ENCODE data around the gene SNCAIP. TPM values are rescaled to one million over a fixed set of nuclear protein-coding genes. Genes with fewer than 3 reads are reported as not detected.
"Not testable (repeated sequence)": the region's sequence is repeated elsewhere in the genome, so short reads cannot be mapped to it uniquely, and the experiment has no call there.

SNCAIP gene
- polyA plus RNA-seq, 4 donors, result 19.9 to 32.9 (median 31.0) TPM

DNA sequence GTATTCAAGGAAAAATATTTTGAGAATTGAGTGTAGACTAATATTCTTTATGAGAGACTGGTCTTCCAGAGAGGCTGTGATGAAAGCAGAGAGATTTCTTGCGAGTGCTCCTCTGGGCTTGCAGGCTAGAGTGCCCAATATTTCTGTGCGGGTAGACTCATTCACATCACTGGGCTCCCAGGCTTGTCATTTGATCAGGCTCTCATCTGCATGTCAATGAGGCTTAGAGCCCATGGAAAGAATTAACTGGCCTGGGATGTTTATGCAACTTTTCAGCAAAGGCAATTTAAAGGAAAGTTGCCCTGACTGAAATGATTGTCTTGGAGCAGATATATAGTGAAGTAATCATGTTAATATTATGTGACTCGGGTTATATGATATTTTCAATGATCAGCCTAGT, 42.3 kb downstream of the SNCAIP start:
- DNase-seq (ENCODE audit: low read depth in 4 of 4, low spot score in 3 of 4), result no peak

DNA sequence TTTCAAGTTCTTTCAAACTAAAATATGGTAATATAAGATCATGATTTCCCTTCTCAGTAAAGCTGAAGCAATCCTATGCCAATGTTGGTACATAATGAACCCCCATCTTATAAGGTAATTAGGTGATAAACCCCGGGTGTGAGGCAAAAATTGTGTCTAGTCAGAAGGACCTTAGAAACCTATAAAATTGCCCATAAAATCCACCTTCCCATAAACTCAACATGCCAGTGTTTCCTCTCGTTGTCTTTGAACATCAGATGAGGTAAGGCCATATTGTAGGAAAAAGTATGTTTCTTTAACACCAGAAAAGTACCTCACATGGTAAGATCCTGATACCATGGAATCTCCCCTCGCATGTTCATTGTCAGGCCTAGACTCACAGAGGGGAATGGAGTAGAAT, 43.3 kb downstream of the SNCAIP start:
- no peak for DNase-seq (ENCODE audit: low read depth in 4 of 4, low spot score in 3 of 4)

DNA sequence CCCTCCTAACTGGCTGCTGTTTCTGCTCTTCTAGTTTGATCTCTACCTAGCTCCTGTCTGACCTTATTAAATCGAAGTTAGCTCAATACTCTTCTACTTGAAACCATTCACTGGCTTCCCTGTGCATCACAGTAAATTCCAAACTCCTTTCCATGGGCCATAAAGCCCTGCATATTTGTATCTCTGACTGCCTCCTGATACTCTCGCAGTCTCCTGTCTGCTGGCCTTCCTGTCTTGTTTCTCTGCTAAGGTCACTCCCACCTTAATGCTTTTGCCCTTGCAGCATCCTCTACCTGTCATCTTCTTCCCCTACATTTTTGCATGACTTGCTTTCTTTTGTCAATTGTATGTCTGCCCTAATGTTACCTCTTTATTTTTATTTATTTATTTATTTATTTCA, 44.8 kb downstream of the SNCAIP start:
- DNase-seq (ENCODE audit: low read depth in 4 of 4, low spot score in 3 of 4), result no peak

DNA sequence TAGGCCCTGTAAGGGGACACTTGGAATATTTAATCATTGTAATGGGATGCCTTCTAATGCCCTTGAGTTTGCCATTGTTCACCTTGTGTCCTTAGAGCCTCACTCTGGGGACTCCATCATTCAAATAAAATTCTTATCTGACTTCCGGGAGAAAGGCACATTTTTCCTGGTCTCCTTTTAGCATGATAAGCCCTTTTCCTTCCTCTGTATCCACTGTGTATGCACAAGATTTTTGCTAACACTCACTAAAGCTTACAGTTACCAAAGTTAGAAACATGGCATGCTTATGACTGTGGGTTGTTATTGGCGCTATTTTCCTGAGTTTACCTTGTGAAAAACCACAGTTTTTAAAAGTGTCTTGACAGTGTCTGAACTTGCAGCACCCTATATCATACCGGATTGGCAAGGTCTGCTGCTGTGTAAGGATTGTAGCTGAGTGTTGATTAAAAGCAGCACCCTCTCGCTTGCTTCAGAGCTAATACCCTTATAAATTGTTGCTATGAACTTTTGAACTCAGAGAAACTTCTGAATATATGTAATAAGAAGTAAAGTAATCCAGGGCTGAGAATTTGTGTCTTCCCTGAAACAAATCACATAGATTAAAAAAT, 46.4 kb downstream of the SNCAIP start:
- no peak for DNase-seq (ENCODE audit: low read depth in 4 of 4, low spot score in 3 of 4)

DNA sequence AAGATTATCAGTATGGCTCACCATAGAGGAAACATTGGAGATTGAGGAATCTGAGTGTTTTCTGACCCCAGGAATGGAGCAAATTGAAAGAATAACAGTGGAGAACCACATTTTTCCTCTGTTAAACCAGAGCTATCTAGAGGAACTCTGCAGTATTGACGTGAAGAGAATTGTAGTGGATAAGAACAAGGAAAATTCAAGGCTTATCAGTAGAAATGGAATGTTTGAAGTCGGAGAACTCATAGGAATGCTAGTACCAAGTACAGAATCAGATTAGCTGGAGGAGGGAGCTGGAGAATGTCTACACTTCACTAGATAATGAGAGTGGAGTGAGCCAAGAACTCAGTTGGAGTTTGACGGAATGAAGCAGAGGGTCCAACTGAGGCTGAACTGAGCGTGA, 50.3 kb downstream of the SNCAIP start:
- no peak for DNase-seq (ENCODE audit: low read depth in 4 of 4, low spot score in 3 of 4)

DNA sequence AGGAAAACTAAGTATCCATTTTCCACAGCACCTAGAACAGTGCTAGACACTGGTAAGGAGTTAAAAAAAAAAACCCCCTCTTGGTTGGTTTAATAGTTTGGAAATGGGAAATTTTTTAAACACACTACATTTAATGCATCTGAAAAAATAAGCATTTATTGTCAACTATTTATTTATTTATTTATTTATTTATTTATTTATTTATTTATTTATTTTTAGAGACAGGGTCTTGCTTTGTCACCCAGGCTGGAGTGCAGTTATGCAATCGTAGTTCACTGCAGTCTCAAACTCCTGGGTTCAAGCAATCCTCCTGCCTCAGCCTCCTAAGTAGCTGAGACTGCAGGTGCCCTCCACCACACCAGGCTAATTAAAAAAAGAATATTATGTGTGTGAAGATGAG, 51.6 kb downstream of the SNCAIP start:
- no peak for DNase-seq (ENCODE audit: low read depth in 4 of 4, low spot score in 3 of 4)

DNA sequence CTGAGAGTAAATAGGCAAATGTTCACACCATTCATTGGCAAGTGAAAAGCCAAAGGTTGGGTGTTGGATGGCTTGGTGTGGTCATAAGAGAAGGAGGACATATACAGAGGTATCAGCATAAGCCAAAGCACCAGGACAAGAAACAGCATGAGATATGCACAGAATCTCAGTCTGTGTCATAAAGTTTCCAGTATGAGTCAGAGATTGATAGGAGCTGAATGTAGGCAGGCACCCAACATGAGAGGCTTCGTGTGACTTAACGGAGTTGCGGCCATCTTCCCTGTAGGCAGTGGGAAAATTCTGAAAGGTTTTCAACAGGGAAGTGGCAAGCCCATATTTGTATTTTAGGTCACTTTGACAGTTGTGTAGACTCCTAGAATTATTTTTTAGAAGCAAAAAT, 54.5 kb downstream of the SNCAIP start:
- no peak for DNase-seq (ENCODE audit: low read depth in 4 of 4, low spot score in 3 of 4)

DNA sequence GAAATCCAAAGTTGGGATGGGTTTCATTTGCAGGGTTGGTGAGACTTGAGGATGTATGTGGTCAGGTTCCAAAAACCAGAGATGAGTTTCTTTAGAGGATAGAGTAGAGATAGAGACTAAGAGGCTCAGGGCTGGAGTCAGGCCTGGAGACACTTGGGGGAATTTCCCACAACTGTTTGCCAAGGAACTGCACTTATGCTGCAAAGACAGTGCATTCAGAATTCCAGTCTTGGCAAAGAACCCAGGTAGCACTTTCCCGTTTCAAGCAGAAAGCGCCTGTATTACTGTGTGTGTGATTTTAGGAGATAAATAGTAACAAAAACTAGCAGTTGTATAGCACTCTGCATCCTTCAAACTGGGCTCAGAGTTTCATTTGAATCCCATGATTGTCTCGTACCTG, 55.4 kb downstream of the SNCAIP start:
- DNase-seq (ENCODE audit: low read depth in 4 of 4, low spot score in 3 of 4), result no peak

DNA sequence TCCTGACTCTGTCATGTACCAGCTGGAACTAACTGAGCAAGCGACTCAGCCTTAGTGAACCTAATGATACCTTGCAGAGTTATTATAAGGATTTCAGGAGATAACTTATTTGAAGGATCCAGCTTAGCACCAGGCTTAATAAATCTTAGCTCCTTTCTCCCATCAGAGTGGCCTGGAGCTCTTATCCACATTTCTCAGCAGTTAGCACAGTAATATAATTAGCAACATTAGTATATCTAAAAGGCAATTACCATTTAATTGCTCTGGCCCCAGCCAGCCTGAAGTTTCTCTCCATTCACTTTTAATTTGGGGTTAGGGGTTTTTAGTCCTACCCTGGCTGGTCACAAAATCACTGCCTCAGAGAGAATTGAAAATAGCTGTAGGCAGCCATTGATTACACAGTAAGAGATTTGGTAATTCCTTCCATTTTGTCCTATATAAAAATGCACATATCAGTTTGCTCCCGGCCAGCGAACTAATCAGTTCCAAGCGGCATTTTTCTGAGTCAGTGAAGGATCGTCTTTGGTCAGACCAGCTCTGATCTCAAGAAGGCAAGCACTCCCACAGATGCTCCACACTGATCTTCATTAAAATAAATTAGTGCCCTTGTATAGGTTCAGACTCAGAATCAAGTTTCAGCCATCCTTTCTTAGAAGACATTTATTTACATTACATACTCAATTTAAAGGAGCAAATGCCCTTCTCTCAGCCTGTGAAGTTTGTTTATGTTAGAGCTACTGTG, 56.6 kb downstream of the SNCAIP start:
- DNase-seq (ENCODE audit: low read depth in 4 of 4, low spot score in 3 of 4), result no peak

DNA sequence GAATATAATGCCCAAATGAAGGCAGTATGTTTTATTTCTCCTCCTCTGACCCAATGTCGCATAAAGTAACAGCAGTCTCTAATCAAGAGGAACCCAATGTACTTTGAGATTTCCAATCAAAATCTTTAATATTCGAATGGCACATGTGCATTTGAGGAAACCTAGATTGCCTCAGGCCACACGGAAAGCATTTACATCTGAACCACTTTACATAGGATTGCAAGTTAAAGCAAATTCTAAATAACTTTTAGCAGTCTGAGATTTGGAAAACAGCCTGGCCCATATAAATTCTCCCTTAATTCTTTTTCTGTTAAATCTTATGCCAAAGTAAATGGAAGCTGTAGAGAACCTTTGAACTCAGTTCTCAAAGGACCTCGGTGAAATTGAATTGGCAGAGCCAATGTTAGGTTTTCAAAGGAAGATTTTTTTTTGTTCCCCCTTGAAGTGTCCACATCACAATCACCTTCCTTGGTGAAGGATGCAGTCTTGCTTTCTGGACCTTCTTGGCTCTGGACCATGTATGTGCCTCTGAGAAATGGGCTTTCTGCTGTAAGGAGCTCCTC, 57.3 kb downstream of the SNCAIP start:
- no peak for DNase-seq (ENCODE audit: low read depth in 4 of 4, low spot score in 3 of 4)

DNA sequence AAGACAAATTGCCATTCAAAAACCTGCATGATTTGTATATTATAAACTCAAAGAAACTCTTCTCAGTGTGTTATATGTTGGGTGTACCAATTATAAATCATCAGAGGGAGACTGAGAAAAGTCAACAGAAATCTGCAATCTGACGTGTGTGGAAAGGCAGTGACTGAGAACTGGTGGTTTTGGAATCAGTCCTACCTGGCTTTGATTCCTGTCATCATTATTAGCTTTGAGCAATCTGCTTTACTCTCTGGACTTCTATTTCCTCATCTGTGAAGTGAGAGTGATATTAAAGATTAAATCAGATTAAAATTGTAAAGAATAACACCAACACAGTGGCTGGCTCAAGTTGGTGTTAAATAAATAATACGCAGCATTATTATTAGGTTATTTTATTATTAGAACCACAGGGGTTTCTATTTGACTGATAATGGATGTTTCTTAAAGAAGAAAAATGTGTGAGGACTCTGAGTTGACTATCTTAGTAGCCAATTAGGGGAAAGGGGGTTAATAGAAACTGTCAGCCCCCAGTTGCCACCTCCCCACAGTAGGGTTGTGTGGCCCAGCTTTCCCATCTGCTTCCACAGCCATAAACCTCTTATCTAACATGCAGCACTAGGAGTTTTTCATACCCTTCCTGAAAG, 59.6 kb downstream of the SNCAIP start:
- DNase-seq (ENCODE audit: low read depth in 4 of 4, low spot score in 3 of 4), result no peak

DNA sequence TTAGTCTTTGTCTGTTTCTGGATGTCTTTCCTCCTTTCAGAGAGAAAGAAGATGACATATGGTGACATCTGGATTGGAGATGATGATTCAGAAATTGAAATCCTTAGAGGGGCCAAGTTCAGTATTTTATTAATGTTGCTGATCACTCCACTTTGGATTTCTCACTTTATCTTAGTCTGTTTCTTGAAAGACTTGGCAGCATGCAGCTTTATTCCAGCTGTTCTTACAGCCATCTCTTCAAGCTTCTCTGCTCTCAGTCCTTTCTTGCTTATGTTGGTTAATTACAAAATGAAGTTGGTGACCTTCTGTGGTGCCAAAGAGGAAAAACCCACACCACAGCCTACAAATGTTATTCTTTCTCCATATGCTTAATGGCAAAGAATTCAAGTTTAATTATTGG, 62.1 kb downstream of the SNCAIP start:
- DNase-seq (ENCODE audit: low read depth in 4 of 4, low spot score in 3 of 4), result no peak

DNA sequence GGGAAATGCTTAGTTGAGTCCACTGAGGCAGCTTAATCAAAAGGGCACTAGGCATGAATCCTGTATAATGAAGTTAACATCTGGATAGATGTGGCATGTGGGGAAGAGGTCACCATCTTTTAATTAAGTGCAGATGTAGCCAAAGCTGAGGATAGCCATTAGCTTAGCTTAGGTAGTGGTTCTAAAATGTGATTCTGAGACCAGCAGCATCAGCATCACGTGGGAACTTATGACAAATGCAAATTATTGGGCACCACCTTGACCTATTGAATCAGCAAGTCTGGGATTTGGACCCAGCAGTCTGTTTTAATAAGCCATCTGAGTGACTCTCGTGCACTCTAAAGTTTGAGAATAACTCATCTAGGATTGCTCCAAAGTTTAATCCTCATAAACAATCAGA, 63.8 kb downstream of the SNCAIP start:
- no peak for DNase-seq (ENCODE audit: low read depth in 4 of 4, low spot score in 3 of 4)

DNA sequence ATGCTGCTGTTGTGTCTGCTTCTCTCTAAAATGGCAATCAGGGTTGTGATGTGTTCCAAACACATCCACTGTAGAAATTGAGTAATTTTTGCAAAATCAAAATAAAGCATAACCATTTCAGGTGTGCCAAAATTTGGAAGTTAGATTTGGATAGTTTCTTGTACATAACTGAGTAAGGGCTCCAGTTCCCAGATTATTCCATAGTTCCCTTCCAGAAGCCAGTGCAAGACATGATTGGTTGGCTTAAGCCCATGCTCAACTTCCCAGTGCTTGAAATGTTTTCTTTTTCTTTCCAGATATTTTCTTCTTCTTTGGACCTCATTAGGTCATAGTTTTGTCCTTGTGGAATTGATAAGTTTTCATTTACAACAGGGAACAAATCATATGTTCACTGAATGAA, 64.2 kb downstream of the SNCAIP start:
- DNase-seq (ENCODE audit: low read depth in 4 of 4, low spot score in 3 of 4), result no peak

DNA sequence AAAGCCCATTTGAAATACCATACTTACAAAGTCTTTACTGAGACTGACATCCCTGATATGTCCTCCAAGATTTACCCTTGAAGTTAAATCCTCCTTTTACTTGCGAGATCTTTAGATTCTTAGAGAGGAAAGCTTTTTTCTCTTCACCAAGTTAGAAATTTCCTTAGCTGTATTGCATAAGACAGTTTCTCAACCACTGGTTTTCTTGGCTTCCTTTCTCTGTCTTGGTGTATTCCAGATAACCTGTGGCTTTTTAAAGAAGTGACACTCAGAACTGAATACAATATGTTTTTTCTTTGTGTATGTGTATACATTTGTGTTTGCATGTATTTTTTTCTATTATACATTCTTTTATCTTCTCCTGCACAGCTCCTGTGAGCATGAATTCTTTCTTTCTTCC, 65.0 kb downstream of the SNCAIP start:
- no peak for DNase-seq (ENCODE audit: low read depth in 4 of 4, low spot score in 3 of 4)

DNA sequence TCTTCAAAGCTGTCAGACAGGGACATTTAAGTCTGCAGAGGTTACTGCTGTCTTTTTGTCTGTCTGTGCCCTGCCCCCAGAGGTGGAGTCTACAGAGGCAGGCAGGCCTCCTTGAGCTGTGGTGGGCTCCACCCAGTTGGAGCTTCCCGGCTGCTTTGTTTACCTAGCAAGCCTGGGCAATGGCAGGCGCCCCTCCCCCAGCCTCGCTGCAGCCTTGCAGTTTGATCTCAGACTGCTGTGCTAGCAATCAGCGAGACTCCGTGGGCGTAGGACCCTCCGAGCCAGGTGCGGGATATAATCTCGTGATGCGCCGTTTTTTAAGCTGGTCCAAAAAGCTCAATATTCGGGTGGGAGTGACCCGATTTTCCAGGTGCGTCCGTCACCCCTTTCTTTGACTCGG, 70.9 kb downstream of the SNCAIP start:
- DNase-seq (ENCODE audit: low read depth in 4 of 4, low spot score in 3 of 4), result not testable (repeated sequence)

DNA sequence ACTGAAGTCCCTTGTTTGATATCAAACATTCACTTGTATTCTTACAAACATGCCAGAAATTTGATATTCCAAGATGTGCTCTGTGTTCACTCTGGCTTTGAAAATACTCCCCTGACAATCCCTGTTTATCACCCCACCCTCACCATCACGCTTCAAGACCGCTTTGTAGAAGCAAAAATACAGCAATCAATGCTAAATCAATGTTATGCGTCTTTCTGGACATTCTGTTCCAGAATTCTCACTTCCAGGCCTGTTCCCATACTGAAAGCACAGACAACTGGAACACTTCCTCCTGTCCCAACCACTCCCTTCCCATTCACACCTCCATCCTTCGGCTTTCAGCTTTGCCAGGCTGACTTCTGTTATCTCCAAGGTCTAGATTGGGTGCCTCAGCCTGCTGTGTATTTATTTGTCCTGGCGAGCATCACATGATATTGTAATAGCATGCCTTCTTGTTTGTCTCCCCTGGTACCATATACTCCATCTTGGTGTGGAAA, 72.8 kb downstream of the SNCAIP start:
- DNase-seq (ENCODE audit: low read depth in 4 of 4, low spot score in 3 of 4), result no peak

DNA sequence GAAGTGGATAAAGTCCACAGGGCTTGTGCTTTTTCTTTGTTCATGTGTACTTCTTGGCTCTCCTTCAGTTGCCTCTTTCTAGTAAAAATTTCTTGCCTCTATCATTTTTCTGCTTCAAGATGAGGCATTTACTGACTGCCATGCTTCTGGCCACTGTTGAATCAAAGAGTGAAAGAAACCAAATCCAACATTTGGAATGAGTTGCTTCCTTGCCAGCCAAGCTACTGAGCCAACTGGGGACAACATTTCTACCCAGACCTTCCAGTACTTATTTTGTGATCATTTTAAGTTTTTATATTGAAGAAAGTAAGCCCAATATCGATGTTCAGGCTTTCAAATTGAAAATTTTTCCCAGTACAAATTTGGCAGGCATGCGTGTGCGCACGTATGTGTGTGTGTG, 73.2 kb downstream of the SNCAIP start:
- no peak for DNase-seq (ENCODE audit: low read depth in 4 of 4, low spot score in 3 of 4)

DNA sequence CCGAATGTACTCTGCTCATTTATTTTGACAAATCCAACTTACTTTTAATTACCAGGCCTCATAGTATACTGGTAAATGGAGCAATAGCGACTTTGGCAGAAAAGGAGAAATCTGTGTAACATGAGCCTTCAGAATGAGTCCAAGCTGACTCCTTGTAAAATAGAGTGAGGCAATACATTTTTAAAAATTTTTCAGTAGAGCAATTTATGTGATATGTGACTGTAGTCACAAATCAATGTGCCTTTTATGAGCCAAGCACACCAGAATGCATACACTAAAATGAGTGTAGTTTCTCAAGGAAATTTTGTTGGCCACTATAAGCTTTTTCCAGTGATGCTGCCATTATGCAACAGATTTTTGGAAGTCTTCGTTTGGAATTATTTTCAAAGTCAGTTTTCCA, 73.8 kb downstream of the SNCAIP start:
- no peak for DNase-seq (ENCODE audit: low read depth in 4 of 4, low spot score in 3 of 4)

DNA sequence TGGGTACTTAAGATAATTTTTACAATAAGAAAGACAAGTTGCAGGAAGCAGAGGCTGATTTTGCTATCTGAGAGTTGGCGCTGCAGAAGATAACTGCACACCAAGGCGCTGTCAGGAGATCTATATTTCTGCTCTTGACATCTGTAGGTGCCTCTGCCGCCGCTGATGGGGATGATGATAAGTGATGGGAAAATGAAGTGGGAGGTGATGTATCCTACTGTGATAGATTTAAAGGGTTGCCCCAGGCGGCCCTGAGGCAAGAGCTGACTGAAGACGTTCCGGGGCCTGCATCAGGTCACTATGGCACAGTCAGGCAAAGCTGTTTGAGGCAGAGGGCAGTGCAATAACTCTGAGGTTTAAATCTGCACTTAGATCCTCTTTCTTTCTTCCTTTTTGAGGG, 78.1 kb downstream of the SNCAIP start:
- DNase-seq (ENCODE audit: low read depth in 4 of 4, low spot score in 3 of 4), result no peak

DNA sequence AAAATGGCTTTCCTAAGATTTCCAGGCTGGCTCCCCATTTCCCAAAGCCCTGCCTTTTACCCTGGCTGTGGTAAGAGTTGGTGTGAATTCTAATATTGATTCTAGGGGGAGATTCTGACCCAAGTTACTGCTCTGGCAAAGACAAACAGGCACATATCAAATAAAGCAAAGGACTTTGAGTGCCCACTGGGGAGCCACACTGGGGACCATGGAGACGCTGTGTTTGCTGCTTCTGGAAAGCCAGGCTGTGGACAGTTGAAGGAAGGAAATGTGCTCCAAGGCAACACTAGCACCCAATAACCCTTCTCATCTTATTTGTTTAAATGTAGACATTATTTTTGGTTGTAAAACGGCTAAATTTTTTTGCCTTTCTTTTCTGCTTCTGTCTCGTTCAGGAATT, 78.7 kb downstream of the SNCAIP start:
- no peak for DNase-seq (ENCODE audit: low read depth in 4 of 4, low spot score in 3 of 4)

DNA sequence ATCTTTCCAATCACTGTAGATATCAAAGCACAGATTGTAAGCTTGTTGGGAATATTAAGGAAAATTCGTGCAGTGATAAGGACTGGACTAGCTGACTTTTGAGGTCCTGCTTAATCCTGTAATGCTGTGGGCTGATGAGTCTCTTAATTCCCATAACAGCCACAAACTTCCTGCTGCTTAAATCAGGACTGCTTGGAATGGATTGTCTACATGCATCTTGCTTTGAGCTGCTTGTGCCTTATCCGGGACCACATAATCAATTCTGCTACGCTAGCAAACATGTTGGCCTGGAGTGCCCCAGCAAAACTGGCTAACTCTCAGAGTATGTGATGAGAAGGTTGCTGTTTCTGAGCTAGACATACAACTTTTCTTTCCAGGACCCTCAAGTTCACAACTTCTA, 79.6 kb downstream of the SNCAIP start:
- no peak for DNase-seq (ENCODE audit: low read depth in 4 of 4, low spot score in 3 of 4)
